ENCODE data around the gene FAM47E. TPM values are rescaled to one million over a fixed set of nuclear protein-coding genes. Genes with fewer than 3 reads are reported as not detected.
A peak's percentile ranks its signal among the peaks of the same experiment; 100 is the strongest.

The FAM47E gene
- total RNA-seq, 1 experiment from 2014 or later = 2.0 TPM

DNA sequence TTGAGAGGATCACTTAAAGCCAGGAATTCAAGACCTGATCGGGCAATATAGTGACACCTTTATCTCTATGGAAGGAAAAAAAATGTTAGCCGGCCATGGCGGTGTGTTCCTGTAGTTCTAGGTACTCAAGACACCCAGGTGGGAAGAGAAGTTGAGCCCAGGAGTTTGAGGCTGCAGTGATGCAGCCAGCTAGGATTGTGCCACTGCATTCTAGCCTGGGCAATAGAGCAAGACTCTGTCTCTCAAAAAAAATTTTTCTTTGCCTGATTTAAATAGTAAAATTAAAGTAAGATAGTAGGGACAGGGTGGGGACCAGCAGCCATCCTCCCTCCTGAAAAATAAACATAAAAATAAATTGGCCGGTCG, 16.9 kb upstream of the FAM47E start:
- no peak overlapping the region for H2BK20ac ChIP-seq (ENCODE audit: low read depth, low read length, poor library complexity, severe bottlenecking)
- Mint-ChIP-seq H3K4me1 (peaks cover 30 to 41% of the 10 kb centered on the region in 2 experiments), H3K4me3 (no peak overlapping the region), H3K27ac (peak overlapping the region; percentile 2 to 79 (median 59); a peak in 5 of 7 replicates), H3K9me3 (peaks cover 4% of the 10 kb centered on the region in 2 experiments; a peak in 3 of 5 replicates), H3K36me3 (ENCODE audit: insufficient read depth in 1 of 3, low read depth in 3 of 3) (peaks cover under 1 to 7% (median 6%) of the 10 kb centered on the region in 3 experiments; a peak in 5 of 7 replicates), H3K27me3 (ENCODE audit: low read depth) (no peaks in the 10 kb centered on the region; the same call in none of the 2 replicates)
- no peak overlapping the region for H3K23ac ChIP-seq (ENCODE audit: insufficient read length, low read depth, low read length)
- H3K4ac ChIP-seq (ENCODE audit: low read depth, low read length) = no peak overlapping the region
- H3T11ph ChIP-seq (ENCODE audit: low read length) = no peak overlapping the region
- H2AK5ac ChIP-seq (ENCODE audit: insufficient read length, low read length) = no peak overlapping the region
- no peak overlapping the region for H2BK120ac ChIP-seq (ENCODE audit: low read depth, low read length, poor library complexity, severe bottlenecking)
- no peak overlapping the region for H3K27ac ChIP-seq (ENCODE audit: insufficient read length, low read depth, low read length)
- H3K9ac ChIP-seq (ENCODE audit: extremely low read depth, insufficient read length, low read length) = no peak overlapping the region
- no peak overlapping the region for H3K56ac ChIP-seq (ENCODE audit: insufficient read length, low read depth, low read length)
- no peaks in the 10 kb centered on the region for H3K27me3 ChIP-seq (ENCODE audit: insufficient read depth, low read length)
- no CpG with 5 or more reads among the region's 5 CpGs for WGBS (ENCODE audit: extremely low coverage, insufficient read length, low lambda C conversion rate)
- TF ChIP-seq, protein P1, sequence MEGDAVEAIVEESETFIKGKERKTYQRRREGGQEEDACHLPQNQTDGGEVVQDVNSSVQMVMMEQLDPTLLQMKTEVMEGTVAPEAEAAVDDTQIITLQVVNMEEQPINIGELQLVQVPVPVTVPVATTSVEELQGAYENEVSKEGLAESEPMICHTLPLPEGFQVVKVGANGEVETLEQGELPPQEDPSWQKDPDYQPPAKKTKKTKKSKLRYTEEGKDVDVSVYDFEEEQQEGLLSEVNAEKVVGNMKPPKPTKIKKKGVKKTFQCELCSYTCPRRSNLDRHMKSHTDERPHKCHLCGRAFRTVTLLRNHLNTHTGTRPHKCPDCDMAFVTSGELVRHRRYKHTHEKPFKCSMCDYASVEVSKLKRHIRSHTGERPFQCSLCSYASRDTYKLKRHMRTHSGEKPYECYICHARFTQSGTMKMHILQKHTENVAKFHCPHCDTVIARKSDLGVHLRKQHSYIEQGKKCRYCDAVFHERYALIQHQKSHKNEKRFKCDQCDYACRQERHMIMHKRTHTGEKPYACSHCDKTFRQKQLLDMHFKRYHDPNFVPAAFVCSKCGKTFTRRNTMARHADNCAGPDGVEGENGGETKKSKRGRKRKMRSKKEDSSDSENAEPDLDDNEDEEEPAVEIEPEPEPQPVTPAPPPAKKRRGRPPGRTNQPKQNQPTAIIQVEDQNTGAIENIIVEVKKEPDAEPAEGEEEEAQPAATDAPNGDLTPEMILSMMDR (conservative IDR thresholded peaks at IDR 0.05) = no peak
- H2AFZ ChIP-seq (ENCODE audit: low read length) = no peak overlapping the region
- H3K9me3 ChIP-seq (ENCODE audit: control insufficient read depth, low read depth, low read length) = no peaks in the 10 kb centered on the region
- no peak overlapping the region for H4K8ac ChIP-seq (replicated peaks; ENCODE audit: insufficient read length, low read depth, low read length)
- H3K79me2 ChIP-seq (ENCODE audit: insufficient read depth, low read length) = no peaks in the 10 kb centered on the region
- H4K5ac ChIP-seq (ENCODE audit: insufficient read length, low read depth, low read length) = no peak overlapping the region
- no peak overlapping the region for H2BK12ac ChIP-seq (ENCODE audit: insufficient read length, low read depth, low read length)
- no peak overlapping the region for H4K91ac ChIP-seq (ENCODE audit: insufficient read length, low read depth, low read length)
- H3K23me2 ChIP-seq (ENCODE audit: insufficient read length, low read depth, low read length, poor library complexity, severe bottlenecking) = peaks cover 7% of the 10 kb centered on the region
- H3K18ac ChIP-seq (ENCODE audit: insufficient read length, low read depth, low read length) = peak overlapping the region; percentile 3
- H3K14ac ChIP-seq (ENCODE audit: insufficient read depth, low read length) = no peak overlapping the region
- H4K20me1 ChIP-seq (ENCODE audit: control insufficient read depth, insufficient read depth, insufficient read length) = no peaks in the 10 kb centered on the region
- H2BK15ac ChIP-seq (ENCODE audit: low read depth, low read length) = no peak overlapping the region
- no peak for DNase-seq
- no peak overlapping the region for H3K4me2 ChIP-seq (ENCODE audit: insufficient read depth, insufficient read length, low read length)
- H2BK5ac ChIP-seq (ENCODE audit: insufficient read length, low read length) = no peak overlapping the region
- no peaks in the 10 kb centered on the region for H3K79me1 ChIP-seq (ENCODE audit: insufficient read depth, low read depth, low read length, poor library complexity, severe bottlenecking)
- peaks cover 6% of the 10 kb centered on the region; the same call in 1 of the 2 replicates for H3K4me1 ChIP-seq (ENCODE audit: insufficient read depth, low read length)

Measured in H9 (cell line).